ENCODE results near the gene MALRD1.

- TF ChIP-seq CTCF (IDR thresholded peaks at IDR 0.05) (no peak), POLR2A (IDR thresholded peaks at IDR 0.05) (no peak), POLR2AphosphoS5 (IDR thresholded peaks at IDR 0.05) (no peak), EP300 (IDR thresholded peaks at IDR 0.05) (no peak)
Observed at GRCh38 chr10:19570991-19571390, 522.4 kb downstream of the MALRD1 start.

All from sigmoid colon (tissue), 4 donors.